DOHH2 (cell line): ENCODE results near the gene GPC5.

Experiments
- H3F3A ChIP-seq: fragments of 200-600 bp; sonication (generic), shearing (Covaris generic); 2 replicates; pipeline ENCODE4 v1.6.0; 2016; ENCODE audit warnings: antibody characterized with exemption, mild to moderate bottlenecking; ENCODE audit not compliant: control insufficient read depth, insufficient read depth
- H3K27ac ChIP-seq: fragments of 200-600 bp; sonication (generic); 2 replicates; pipeline ENCODE4 v1.5.1; 2014; ENCODE audit warnings: low read depth, mild to moderate bottlenecking, low read length, moderate library complexity
- H3K27me3 ChIP-seq: fragments of 200-600 bp; sonication (generic); 2 replicates; pipeline ENCODE4 v1.6.1; 2014; ENCODE audit warnings: mild to moderate bottlenecking, low read length, mixed read lengths; ENCODE audit not compliant: control insufficient read depth
- H3K36me3 ChIP-seq: fragments of 200-600 bp; sonication (generic); 2 replicates; pipeline ENCODE4 v1.6.1; 2014; ENCODE audit warnings: mild to moderate bottlenecking, low read length, moderate library complexity, mixed read lengths; ENCODE audit not compliant: control insufficient read depth
- H3K4me1 ChIP-seq: fragments of 200-600 bp; sonication (generic); 2 replicates; pipeline ENCODE4 v1.6.1; 2014; ENCODE audit warnings: mild to moderate bottlenecking, low read length, mixed read lengths; ENCODE audit not compliant: control insufficient read depth
- H3K4me2 ChIP-seq: fragments of 200-600 bp; sonication (generic); 2 replicates; pipeline ENCODE4 v1.6.0; 2014; ENCODE audit warnings: mild to moderate bottlenecking, low read length, moderate library complexity
- H3K4me3 ChIP-seq: fragments of 200-600 bp; sonication (generic); 2 replicates; pipeline ENCODE4 v1.5.1; 2014; ENCODE audit warnings: mild to moderate bottlenecking, low read length, mixed read lengths
- H3K79me2 ChIP-seq: fragments of 200-600 bp; sonication (generic); 2 replicates; pipeline ENCODE4 v1.6.1; 2014; ENCODE audit warnings: mild to moderate bottlenecking, low read length, mixed read lengths; ENCODE audit not compliant: control insufficient read depth
- H3K9me2 ChIP-seq: fragments of 200-600 bp; sonication (generic); replicated peaks from 2 replicates; pipeline ENCODE4 v1.6.1; 2014; ENCODE audit warnings: mild to moderate bottlenecking, low read length, mixed read lengths; ENCODE audit not compliant: control insufficient read depth
- H3K9me3 ChIP-seq: fragments of 200-600 bp; sonication (generic); 2 replicates; pipeline ENCODE4 v1.6.1; 2014; ENCODE audit warnings: antibody characterized with exemption, low read length, mixed read lengths; ENCODE audit not compliant: control insufficient read depth, insufficient read depth
- H4K20me1 ChIP-seq: fragments of 200-600 bp; sonication (generic); 2 replicates; pipeline ENCODE4 v1.6.0; 2014; ENCODE audit warnings: low read depth, mild to moderate bottlenecking, antibody characterized with exemption, low read length, moderate library complexity; ENCODE audit not compliant: control insufficient read depth, insufficient read depth
- CTCF ChIP-seq: fragments of 200-600 bp; sonication (generic); IDR thresholded peaks from one replicate; pipeline ENCODE4 v1.5.1; 2014; ENCODE audit warnings: antibody characterized with exemption, mild to moderate bottlenecking, low read depth, low read length; ENCODE audit not compliant: poor library complexity, severe bottlenecking
- EZH2phosphoT487 ChIP-seq: fragments of 200-600 bp; sonication (generic); IDR thresholded peaks from 2 replicates; pipeline ENCODE4 v1.6.1; 2017; ENCODE audit warnings: borderline replicate concordance, mild to moderate bottlenecking, antibody characterized with exemption, low read length, moderate library complexity, mixed read lengths

The GPC5 gene

GRCh38 chr13:91622778-91623550 lies 224.5 kb downstream of the GPC5 start:
- H3K27ac ChIP-seq: no peak overlapping the region
- H4K20me1 ChIP-seq: no peaks in the 10 kb centered on the region
- no peaks in the 10 kb centered on the region for H3F3A ChIP-seq
- H3K9me2 ChIP-seq: no peaks in the 10 kb centered on the region
- no peaks in the 10 kb centered on the region for H3K27me3 ChIP-seq
- no peaks in the 10 kb centered on the region for H3K79me2 ChIP-seq
- TF ChIP-seq EZH2phosphoT487 (no peak), CTCF (no peak)
- H3K4me1 ChIP-seq: no peaks in the 10 kb centered on the region
- H3K4me2 ChIP-seq: no peak overlapping the region
- no peaks in the 10 kb centered on the region for H3K9me3 ChIP-seq
- H3K4me3 ChIP-seq: no peak overlapping the region
- no peaks in the 10 kb centered on the region for H3K36me3 ChIP-seq

GRCh38 chr13:91627952-91628739 lies 229.7 kb downstream of the GPC5 start:
- H3K4me2 ChIP-seq: no peak overlapping the region
- TF ChIP-seq EZH2phosphoT487 (no peak), CTCF (no peak)
- no peak overlapping the region for H3K27ac ChIP-seq
- H3K9me3 ChIP-seq: no peaks in the 10 kb centered on the region
- no peaks in the 10 kb centered on the region for H4K20me1 ChIP-seq
- no peaks in the 10 kb centered on the region for H3K79me2 ChIP-seq
- H3K9me2 ChIP-seq: no peaks in the 10 kb centered on the region
- no peaks in the 10 kb centered on the region for H3K36me3 ChIP-seq
- no peak overlapping the region for H3K4me3 ChIP-seq
- no peaks in the 10 kb centered on the region for H3K4me1 ChIP-seq
- H3F3A ChIP-seq: no peaks in the 10 kb centered on the region
- no peaks in the 10 kb centered on the region for H3K27me3 ChIP-seq

- TF ChIP-seq EZH2phosphoT487 (no peak), CTCF (no peak)
- no peak overlapping the region for H3K4me2 ChIP-seq
- H3K4me1 ChIP-seq: no peaks in the 10 kb centered on the region
- H3K9me3 ChIP-seq: no peaks in the 10 kb centered on the region
- H4K20me1 ChIP-seq: no peaks in the 10 kb centered on the region
- H3K27me3 ChIP-seq: no peaks in the 10 kb centered on the region
- no peak overlapping the region for H3K27ac ChIP-seq
- no peaks in the 10 kb centered on the region for H3K9me2 ChIP-seq
- H3K36me3 ChIP-seq: no peaks in the 10 kb centered on the region
- no peaks in the 10 kb centered on the region for H3F3A ChIP-seq
- no peaks in the 10 kb centered on the region for H3K79me2 ChIP-seq
- no peak overlapping the region for H3K4me3 ChIP-seq
These were observed 232.5 kb downstream of the GPC5 start for GRCh38 chr13:91630946-91631345.
